ENCODE results near the gene EPHB1.
"Not testable (repeated sequence)": the region's sequence is repeated elsewhere in the genome, so short reads cannot be mapped to it uniquely, and the experiment has no call there.

EPHB1 gene

DNA sequence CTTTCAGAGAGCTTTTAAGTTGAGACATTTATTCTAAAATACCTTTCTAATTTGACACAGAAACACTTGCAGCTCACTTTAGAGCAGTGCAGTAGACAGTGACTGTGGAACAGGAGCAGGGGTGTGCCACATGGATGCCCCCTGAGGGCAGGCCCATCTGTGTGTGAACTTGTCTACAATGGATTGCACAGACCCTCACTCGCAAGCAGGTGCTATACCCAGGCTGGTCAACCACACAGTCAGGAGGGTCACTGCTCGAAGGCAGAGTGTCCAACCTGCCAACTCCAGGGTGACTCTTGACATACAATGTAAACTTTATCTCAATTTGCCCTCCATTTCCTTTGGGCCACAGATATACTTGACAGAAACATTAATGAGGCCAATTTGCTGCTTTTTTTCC is 437.2 kb downstream of the EPHB1 start:
- no peak for FAIRE-seq

DNA sequence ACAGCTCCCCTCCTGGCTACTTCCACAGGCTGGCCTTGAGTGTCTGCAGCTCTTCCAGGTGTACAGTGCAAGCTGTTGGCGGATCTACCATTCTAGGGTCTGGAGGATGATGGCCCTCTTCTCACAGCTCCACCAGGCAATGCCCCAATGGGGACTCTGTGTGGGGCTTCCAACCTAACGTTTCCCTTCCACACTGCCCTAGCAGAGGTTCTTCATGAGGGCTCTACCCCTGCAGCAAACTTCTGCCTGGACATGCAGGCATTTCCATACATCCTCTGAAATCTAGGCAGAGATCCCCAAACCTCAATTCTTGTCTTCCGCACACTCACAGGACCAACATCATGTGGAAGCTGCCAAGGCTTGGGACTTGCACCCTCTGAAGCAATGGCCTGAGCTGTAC is 438.4 kb downstream of the EPHB1 start:
- not testable (repeated sequence) for FAIRE-seq

DNA sequence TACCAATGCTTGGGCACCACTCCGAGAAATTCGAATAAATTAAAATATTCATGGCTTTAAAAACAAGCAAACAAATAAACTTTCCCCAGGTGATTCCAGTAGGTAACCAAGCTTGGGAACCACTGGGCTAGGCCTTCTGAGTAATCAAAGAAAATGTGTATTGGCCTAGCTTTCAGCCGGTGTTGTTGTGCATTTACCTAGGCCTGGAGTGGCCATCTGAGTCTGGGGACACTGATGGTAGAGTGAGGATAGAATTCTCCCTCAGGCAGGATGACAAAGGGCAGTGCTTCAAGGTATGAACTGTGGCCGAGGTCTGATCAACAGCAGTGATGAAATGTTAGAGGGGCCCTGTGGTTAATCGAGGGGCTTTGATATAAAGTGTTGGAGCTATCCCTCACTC is 440.5 kb downstream of the EPHB1 start:
- no peak for FAIRE-seq

DNA sequence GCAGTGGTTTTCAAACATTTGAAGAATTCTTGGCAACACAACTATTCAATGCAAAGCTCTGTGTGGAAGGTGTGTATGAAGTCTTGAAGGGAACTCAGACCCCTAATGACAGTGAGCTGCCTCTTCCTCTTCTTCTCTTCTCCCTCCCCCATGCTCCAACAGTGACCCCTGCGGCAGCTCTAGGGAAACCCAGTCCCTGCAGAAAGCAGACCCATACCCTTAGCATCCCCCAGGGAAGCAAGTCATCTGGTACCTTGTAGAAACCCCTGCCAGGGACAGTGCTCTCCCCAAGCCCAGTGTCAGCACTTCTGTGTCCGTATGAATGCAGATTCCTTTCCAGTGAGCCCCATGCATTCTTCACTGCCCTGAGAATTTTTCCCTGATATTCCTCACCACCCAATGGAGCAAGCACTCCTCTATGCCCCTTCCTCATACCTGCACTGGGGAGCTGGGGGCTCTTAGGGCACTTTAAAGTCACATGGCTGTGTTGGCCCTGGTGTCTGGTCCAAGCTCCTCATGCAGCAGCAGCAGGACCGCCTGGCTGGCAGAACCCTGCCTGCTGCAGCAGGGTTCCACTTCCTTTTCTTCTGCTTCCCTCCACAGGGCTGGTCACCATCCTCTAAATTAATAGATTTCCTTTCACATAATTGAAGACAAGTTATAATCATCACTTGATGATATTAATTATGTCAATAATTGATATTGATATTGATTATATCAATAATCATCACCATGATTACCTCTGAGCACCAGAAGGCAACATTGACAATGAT is 442.5 kb downstream of the EPHB1 start:
- FAIRE-seq: no peak

DNA sequence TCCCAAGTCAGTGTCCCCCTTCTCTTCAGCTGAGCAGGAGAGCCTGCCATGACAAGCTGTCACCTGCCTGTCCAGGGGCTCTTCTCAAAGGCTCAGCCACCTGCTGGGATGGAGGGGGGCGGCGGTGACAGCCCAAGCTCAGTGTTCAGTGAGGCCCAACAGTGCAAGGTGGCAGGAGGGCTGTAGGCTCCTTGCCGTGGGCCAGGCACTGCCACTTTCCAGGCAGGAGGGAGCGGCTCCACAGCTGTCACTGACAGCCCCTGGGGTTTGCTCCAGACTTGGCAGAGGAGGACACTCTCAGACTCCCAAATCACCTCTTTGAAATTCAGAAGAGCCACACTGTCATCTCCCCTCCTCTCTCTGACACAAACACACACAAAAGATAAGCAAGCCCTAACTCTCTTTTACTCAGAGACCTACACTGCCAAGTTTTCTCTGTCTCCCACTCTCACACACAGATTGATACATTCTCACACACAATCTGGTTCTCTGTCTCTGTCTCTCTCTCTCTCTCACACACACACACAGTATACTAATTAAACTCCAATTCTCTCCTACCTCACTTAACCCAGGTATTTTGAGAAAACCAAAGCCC is 443.3 kb downstream of the EPHB1 start:
- FAIRE-seq: no peak

DNA sequence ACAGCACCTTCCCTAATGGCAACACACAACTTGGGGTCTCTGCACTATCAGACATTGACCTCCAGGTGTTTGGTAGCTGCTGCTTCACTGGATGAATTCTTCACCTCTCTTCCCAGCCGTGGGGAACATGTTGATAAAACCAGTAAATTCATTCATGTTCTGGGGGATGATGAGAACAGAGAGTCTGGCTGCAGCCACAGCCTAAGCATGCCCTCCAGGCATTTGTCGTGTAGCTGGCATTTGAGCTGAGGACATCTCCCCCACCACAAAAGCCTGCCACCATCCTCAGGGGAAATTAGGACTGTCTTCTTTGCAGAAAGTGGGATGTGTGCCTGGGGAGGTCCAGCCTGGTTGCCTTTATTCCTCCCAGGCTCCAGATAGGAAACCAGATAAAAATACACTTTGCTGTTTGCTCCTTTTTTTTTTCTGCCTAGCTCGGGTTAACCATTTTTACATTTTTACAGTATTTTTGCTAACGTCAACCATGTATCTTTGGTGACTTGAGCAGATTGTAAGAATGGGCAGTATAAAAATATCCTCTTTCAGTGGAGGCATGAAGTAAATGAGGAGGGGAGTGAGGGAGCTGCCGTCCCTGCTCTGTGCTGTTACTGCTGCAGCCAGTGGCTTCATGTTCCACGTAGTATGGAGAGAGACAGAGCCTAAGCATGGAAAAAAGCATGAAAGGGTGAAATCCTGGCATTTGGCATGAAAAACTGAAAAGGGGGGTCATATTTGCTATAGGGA is 444.0 kb downstream of the EPHB1 start:
- FAIRE-seq: no peak

DNA sequence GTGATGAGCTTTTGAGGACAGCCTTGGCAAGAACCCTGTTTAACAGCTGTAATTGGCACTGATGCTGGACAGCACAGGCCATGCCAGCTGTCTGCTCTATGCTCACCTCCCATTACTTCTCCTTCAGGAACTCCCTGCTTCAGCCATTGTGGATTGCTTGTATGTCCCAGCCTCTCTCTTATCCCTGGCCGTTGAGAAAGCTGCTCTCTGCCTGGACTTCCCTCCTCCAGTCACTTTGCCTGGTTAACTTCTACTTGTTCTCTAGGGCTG is 444.5 kb downstream of the EPHB1 start:
- no peak for FAIRE-seq

DNA sequence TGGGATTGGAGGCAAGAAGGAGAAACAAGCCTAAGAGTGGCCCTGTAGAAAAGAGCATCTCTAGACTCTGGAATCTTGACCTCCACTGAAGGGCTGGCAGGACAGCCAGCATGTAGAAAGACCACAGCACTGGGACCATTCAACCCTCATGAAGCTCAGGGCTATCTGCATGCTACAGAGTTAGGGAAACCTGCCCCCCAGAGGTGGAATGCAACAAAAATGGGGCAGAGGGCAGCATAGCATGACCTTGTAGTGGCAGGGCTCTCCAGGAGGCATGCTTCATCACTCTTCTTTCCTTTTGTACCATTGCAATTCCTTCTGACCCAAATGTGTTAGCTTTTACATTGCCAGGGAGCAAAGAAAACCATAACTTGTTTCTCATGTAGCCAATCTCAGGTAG is 445.4 kb downstream of the EPHB1 start:
- FAIRE-seq: no peak

DNA sequence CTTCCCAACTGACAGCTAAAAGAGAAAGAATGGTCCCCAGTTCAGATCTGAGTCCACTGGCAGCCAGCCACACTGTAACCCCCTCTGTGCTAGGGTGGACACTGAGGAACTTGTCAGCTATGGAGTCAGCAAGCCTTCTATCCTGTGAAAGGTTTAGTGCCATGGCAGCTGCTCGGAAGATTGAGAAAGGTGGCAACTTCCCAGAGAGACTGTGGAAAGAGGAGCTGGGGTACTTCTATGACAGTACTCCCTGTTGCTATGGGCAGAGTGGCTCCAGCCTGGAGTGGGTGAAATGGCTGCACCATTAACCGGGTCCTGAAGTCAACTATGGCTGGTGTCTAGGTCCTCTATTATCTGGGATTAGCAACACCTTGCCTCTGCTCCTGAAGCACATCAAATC is 447.2 kb downstream of the EPHB1 start:
- FAIRE-seq: no peak

DNA sequence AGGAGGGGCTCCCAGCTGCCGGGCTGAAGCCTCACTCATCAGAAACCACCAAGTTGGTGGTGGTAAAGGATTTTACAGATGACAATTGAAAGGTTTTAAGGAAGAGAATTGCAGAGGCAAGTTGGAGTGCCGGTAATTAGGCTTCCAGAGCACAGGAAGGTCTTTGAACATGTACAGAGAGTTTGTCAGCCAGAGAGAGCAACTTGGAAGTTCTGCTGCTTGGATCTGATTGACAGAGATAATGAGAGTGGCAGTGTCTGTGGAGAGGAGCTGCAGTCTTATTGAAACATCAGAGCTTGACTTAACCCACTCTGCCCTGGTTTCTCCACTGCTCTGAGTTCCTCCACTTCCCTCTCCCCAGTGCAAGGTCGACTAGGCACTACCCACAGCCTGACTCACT is 448.6 kb downstream of the EPHB1 start:
- FAIRE-seq: no peak

DNA sequence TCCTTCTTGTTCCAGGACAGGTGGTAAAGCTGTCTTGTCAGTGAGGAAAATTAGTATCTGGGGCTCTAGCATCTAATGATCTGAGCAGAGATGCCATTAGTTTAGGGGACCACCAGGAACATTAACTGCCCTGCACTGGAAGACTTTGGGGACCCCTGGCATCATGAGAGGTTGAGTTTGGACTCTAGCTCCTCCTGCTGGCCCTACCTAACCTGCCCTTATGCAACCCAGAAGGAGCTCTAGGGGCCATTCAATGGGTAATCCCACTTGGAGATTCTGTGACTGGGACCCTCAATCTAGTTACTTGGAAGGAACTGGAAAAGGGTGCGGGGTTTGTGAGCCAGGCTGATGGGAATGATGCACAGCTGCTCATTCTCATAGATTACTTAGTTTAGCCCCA is 451.0 kb downstream of the EPHB1 start:
- no peak for FAIRE-seq

DNA sequence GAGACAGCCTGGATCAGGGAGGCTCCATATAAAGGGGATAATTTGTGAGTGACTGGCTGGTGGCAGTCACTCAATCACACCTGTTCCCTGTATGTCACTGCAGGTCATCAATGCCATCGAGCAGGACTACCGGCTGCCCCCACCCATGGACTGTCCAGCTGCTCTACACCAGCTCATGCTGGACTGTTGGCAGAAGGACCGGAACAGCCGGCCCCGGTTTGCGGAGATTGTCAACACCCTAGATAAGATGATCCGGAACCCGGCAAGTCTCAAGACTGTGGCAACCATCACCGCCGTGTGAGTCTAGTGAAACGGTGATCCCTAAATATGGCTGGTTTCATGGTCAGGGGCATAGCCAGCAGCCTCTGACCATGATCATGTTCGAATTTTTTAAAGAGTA is 453.2 kb downstream of the EPHB1 start:
- FAIRE-seq: no peak

DNA sequence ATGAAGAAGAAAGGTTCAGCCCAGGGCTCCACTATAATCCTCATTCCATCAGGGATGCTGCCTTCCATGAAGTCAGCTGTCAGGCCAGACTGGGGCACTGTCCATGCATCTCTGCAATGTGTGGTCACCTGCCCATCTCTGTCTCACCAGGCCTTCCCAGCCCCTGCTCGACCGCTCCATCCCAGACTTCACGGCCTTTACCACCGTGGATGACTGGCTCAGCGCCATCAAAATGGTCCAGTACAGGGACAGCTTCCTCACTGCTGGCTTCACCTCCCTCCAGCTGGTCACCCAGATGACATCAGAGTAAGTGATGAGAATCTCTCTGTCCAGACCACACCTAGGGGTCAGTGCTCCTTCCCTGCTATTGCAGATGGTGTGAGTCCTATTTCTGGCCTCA is 454.1 kb downstream of the EPHB1 start:
- FAIRE-seq: no peak

DNA sequence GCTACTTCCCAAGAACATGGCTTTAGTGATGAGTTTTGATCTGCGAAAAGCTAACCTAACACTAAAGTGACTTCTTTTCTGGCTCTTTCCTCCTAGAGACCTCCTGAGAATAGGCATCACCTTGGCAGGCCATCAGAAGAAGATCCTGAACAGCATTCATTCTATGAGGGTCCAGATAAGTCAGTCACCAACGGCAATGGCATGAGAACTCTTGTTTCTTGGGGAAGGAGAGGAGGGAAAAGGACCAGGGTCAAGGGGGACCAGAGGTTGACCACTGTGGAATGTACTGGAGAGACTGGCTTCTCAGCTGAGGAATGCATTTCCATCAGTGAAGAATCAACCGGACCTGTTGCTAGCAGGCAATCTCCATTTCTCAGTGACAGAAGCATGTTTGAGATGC is 463.9 kb downstream of the EPHB1 start:
- no peak for FAIRE-seq

DNA sequence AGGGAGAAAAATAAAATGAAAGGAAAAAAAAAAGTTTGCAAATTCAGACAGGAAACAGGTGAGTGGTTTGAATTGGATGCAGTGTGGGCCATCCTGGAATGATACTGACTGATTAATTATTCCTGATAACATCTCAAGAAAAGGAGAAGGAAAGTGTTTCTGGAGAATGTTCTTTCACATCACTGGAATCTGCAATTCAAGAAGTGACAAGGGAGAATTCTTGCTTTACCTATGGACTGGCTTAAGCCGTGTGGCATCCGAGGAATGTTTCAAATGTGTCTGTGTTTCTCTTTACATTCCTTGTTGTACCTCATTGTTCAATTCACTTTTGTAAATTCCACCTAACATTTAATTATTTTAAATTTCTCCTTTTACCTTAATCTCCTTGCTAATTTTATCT is 465.0 kb downstream of the EPHB1 start:
- FAIRE-seq: no peak

DNA sequence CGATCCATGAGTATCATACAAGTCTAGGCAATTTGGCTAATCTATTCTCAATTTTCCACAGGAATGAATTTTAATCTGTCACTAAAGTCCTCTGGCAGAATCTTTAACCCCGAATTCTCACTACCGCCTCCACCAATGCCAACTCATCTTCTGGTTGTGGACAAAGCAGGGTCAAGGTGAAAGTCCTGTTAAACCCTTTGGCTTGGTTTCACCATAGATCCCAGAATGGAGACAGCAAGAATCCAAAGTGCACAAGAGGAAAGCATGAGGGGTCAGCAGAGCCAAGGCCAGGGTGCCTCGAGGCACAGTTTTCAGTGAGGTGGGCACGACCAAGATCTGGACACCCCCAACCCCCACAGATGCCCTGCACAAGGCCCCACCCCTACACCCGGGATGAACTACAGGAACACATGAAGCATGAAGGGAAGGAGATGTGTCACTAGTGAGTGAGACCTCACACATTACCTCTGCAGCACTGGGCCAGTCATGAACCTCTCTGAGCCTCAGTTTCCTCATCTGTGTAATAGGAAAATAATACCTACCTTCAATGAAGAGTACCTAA is 466.2 kb downstream of the EPHB1 start:
- no peak for FAIRE-seq

DNA sequence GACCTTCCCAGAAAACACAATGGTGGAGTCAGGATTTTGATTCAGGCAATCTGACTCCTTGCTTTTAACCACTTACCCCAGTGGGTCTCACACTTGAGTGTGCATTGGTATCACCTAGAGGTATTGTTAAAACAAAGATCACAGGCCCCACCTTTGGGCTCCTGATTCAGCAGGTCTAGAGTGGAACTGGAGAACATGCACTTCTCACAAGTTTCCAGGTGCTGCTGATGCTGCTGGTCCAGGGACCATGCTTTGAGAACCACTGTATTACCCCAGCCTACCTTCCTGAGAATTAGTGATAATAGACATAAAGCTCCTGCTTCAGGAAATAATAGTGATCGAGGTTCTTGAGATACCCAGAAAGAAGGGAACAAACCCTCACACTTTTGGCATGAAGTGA is 466.9 kb downstream of the EPHB1 start:
- FAIRE-seq: no peak

DNA sequence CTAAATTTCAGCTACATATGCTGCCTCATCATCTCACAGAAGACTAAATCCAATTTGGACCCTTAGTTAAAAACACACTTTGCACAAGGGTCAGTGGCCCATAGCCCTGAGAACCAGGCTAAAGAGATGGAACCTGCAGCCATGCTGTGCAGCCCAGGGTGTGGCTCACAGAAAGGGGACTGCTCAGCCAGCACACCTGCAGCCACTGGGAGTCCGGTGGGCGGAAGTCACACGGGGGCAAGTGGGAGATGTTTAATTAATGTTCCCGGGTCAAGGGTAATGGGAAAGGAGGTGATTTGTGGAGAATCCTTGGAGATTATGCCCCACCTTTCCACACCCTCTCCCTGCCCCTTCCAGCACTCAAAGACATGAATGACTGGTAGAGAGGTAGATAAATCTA is 467.4 kb downstream of the EPHB1 start:
- no peak for FAIRE-seq

DNA sequence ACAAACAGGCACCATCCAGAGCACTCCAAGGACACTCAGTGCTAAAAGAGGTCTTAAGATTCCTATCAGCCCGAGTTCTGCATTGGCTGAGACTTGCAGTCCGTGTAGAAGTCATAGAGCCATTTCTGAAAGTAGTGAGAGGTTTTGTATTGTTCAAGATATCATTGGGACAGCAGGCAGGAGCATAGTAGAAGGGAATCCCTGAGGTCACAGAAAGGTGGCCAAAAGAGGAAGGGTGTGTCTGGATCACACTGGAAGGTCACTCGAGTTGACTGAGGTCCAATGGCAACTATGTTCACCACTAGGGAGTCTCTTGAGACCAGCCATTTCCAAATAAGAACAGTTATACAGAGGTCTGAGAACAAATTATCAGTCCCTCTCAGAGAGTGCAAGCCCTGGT is 468.3 kb downstream of the EPHB1 start:
- FAIRE-seq: no peak

DNA sequence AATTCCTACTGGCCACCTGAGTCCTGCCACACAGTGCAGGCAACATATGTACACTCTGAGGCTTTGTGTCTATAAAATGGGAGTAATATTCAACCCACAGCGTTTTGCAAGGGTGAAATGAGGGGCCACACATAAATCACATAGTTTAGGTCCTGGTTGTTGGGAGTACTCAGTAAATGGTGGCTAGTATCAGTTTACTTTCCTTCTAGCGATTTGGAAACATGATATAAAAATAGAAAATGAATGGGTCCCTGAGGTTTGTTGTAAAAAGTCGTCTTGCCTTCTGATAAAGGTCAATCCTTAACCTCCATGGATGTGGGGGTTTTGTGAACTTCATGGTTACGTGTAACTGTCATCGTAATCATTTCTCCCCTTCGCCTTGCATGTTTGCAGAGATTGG is 472.4 kb downstream of the EPHB1 start:
- no peak for FAIRE-seq

DNA sequence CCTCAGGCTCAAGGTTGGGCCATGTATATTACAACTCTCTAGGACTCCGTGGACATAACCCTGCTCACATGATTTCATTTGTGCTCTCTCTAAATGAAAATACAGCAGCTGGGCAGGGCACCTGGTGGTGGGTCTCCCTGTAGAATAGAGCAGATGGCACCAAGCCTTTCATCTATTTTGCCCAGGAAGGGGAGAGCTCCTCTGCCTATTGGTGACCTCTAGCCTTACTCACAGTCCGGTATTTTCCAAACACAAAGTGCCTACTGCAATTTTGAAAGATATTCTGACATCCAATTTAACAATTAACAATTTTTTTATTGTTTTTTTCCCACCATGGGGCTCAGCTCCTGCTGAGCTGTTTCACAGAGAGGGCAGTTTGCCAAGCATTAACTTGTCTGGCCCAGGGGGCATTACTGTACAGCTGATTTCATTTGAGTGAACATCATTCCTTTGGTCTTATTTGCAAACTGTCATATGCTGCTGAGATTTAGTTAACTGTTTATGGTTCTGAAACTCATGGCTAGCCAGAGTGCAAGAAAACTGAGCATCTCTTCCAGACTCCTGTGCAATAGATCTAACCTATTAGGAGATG is 474.0 kb downstream of the EPHB1 start:
- no peak for FAIRE-seq

DNA sequence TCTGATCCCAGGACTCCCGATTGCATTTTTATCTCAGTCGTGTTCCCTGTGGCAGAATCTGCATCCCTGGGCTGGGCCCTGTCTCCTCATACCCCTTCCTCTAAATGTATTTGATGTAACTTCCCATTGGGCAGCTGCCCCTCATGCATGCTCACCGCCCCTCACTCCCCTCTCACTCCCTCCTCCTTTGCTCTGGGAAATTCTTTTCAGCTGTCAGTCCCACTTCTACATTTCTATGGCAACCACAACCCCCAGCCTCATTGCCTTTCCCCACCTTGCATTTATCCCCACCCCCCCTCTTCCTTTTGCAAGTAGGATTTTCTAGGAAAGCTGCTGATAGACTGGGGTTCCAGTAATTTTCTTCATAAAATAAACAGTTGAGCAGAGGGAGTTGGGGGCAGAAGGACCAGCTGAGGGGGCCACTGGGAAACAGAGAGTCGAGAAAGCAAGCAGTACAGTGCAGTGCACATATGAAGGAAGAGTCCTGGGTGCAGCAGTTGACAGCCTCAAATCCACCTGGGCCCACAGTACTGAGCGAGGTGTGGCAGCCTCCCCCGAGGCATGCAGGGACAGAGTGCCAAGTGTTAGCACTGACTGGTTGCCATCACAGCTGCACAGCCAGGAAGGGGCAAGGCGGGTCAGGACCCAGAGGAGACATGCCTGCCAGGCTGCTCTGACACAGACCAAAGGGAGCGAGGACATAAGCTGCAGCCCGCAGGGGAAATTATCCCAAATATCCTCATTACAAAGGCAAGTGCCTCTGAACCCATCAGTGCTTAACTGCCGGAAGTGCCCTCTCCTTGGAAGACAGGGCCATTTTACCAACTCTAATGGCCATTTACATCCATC is 476.3 kb downstream of the EPHB1 start:
- FAIRE-seq: no peak

Data from islet of Langerhans (tissue), 1 donor.